HUES64 (cell line): ENCODE measurements around the gene MIER1.

ENCODE experiments used
- H3K27ac ChIP-seq: 2 replicates; pipeline ENCODE4 v1.7.0; 2013; ENCODE audit warnings: low read depth, low read length, inconsistent platforms
- H3K27me3 ChIP-seq: 2 replicates; pipeline ENCODE4 v1.6.1; 2013; ENCODE audit warnings: mild to moderate bottlenecking, low read length; ENCODE audit not compliant: insufficient read depth
- H3K36me3 ChIP-seq: 2 replicates; pipeline ENCODE4 v1.6.1; 2013; ENCODE audit warnings: mild to moderate bottlenecking, low read length; ENCODE audit not compliant: insufficient read depth
- H3K4me1 ChIP-seq: 2 replicates; pipeline ENCODE4 v1.6.1; 2013; ENCODE audit warnings: mild to moderate bottlenecking, low read length, moderate library complexity; ENCODE audit not compliant: insufficient read depth
- H3K4me3 ChIP-seq: 2 replicates; pipeline ENCODE4 v1.5.1; 2013; ENCODE audit warnings: mild to moderate bottlenecking, low read length, moderate library complexity
- H3K9ac ChIP-seq: 2 replicates; pipeline ENCODE4 v1.6.1; 2013; ENCODE audit warnings: mild to moderate bottlenecking, low read depth, low read length
- H3K9me3 ChIP-seq: 2 replicates; pipeline ENCODE4 v1.6.1; 2013; ENCODE audit warnings: low read depth, low read length; ENCODE audit not compliant: insufficient read depth
- WGBS: fragments of 150-250, 120-280 bp; methylation state at CpG from one replicate; pipeline ENCODE4 v1.1.7; 2013; ENCODE audit warnings: missing lambda C conversion rate; 5-methylcytosine and 5-hydroxymethylcytosine counted together

MIER1 gene

GRCh38 chr1:66937529-66938234 is 12.9 kb downstream of the MIER1 start:
- Histone ChIP-seq H3K27ac (no peak overlapping the region), H3K4me3 (no peak overlapping the region), H3K4me1 (peaks cover 25% of the 10 kb centered on the region), H3K27me3 (no peaks in the 10 kb centered on the region), H3K9ac (no peak overlapping the region), H3K9me3 (no peaks in the 10 kb centered on the region), H3K36me3 (peaks cover 20% of the 10 kb centered on the region; the same call in 1 of the 2 replicates)
- 0% methylated on average over 1 of the region's 1 CpG for WGBS

DNA sequence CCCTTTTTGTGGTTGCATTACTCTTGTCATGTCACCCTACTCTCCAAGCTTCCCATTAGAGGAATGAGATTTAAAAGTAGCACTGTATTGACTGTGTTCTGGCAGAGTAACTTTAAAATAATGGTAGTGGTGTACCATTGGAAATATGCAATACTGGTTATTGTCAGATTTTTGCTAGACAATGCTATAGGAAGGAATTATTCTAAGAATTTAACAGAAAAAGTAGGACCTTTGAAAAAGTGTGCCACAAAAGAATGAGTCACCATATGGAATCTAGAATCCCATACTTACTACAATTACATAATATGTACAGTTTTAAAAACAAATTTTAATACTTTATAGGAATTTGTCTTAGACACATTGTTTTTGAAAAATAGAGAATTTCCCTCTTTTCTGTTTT is 13.8 kb downstream of the MIER1 start:
- H3K4me1 ChIP-seq = peaks cover 17% of the 10 kb centered on the region; the same call in 1 of the 2 replicates

GRCh38 chr1:66940981-66941380 is 16.2 kb downstream of the MIER1 start:
- Histone ChIP-seq H3K4me3 (no peak overlapping the region), H3K27me3 (no peaks in the 10 kb centered on the region), H3K9ac (no peak overlapping the region), H3K4me1 (peaks cover 12% of the 10 kb centered on the region; the same call in 1 of the 2 replicates), H3K36me3 (peaks cover 32% of the 10 kb centered on the region), H3K9me3 (no peaks in the 10 kb centered on the region), H3K27ac (no peak overlapping the region)
- 89% methylated on average over 1 of the region's 1 CpG for WGBS

More for the DNA sequence above, 13.8 kb downstream of the MIER1 start:
- H3K27me3 ChIP-seq = no peaks in the 10 kb centered on the region
- no peak overlapping the region for H3K4me3 ChIP-seq
- H3K9ac ChIP-seq = no peak overlapping the region
- H3K9me3 ChIP-seq = no peaks in the 10 kb centered on the region
- peaks cover 24% of the 10 kb centered on the region; the same call in 1 of the 2 replicates for H3K36me3 ChIP-seq
- H3K27ac ChIP-seq = no peak overlapping the region

DNA sequence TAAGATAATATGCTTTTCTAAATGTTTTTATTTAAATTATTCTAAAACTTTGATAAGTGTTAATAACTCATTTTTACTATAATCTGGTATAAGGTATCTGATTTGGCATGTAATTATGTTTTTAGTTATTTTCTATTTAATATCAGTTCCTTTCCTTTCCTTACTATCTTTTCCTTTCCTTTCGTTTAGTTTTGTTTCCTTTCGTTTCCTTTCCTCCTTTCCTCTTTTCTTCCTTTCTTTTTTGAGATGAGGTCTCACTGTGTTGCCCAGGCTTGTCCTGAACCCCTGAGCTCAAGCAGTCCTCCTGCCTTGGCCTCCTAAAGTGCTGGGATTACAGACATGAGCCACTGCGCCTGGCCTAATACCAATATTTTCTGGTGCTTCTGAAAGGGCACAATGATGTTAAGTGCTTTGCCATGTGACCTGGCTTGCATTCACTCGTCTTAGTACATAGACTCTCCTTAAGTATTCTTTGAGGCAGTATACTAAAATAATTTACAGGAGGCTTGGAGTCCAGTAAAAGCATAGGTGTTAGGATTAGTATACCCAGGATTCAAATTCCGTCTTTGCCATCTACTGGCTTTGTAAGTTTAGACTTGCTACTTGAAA is 18.7 kb downstream of the MIER1 start:
- no peak overlapping the region for H3K9ac ChIP-seq
- 95% methylated on average over 5 of the region's 5 CpGs for WGBS
- peaks cover 12% of the 10 kb centered on the region; the same call in 1 of the 2 replicates for H3K4me1 ChIP-seq
- H3K27me3 ChIP-seq = no peaks in the 10 kb centered on the region
- no peak overlapping the region for H3K27ac ChIP-seq
- no peaks in the 10 kb centered on the region for H3K9me3 ChIP-seq
- no peak overlapping the region for H3K4me3 ChIP-seq
- H3K36me3 ChIP-seq = peaks cover 57% of the 10 kb centered on the region

GRCh38 chr1:66944330-66945274 is 19.8 kb downstream of the MIER1 start:
- H3K36me3 ChIP-seq = peaks cover 68% of the 10 kb centered on the region
- H3K27me3 ChIP-seq = no peaks in the 10 kb centered on the region
- no peak overlapping the region for H3K27ac ChIP-seq
- no peak overlapping the region for H3K9ac ChIP-seq
- H3K9me3 ChIP-seq = no peaks in the 10 kb centered on the region
- H3K4me3 ChIP-seq = no peak overlapping the region
- H3K4me1 ChIP-seq = peaks cover 12% of the 10 kb centered on the region; the same call in 1 of the 2 replicates
- WGBS = 95% methylated on average over 6 of the region's 7 CpGs

DNA sequence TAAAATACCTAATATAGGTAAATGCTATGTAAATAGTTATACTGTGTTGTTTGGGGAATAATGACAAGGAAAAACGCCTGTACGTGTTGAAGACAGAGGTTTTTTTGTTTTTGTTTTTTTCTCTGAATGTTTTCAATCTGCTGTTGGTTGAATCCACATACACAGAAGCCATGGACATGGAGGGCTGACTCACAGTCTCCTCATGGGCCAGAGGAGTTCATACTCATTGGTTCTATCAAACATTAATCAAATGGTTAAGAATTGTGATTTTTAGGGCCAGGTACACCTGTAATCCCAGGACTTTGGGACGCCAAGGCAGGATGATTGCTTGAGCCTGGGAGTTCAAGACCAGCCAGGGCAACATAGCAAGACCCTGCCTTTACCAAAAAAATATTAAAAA is 20.5 kb downstream of the MIER1 start:
- H3K27me3 ChIP-seq = no peaks in the 10 kb centered on the region
- peaks cover 12% of the 10 kb centered on the region; the same call in 1 of the 2 replicates for H3K4me1 ChIP-seq
- no peak overlapping the region for H3K4me3 ChIP-seq
- WGBS = 92% methylated on average over 3 of the region's 3 CpGs
- H3K9me3 ChIP-seq = no peaks in the 10 kb centered on the region
- peaks cover 71% of the 10 kb centered on the region for H3K36me3 ChIP-seq
- no peak overlapping the region for H3K9ac ChIP-seq
- H3K27ac ChIP-seq = no peak overlapping the region

DNA sequence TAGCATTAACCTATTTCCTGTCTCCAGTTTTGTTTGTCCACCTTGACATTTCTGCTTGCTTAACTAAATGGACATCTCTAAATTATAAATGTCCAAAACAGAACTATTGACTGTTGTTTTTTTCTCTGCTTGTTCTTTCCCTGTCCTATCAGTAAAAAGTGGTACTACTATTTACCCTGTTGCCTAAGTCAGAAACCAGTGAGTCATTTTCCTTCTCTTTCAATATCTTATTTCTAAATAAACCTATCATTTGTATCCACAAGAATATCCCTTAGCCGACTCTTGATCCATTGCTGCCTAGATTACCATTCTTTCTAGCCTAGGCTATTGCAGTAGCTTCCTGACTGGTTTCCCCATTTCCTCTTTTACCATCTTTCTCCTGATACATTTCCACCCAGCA is 22.5 kb downstream of the MIER1 start:
- peaks cover 74% of the 10 kb centered on the region for H3K36me3 ChIP-seq
- no peaks in the 10 kb centered on the region for H3K9me3 ChIP-seq
- 96% methylated on average over 1 of the region's 1 CpG for WGBS
- H3K9ac ChIP-seq = no peak overlapping the region
- H3K4me1 ChIP-seq = peaks cover 2% of the 10 kb centered on the region; the same call in 1 of the 2 replicates
- H3K27ac ChIP-seq = no peak overlapping the region
- no peaks in the 10 kb centered on the region for H3K27me3 ChIP-seq
- no peak overlapping the region for H3K4me3 ChIP-seq

DNA sequence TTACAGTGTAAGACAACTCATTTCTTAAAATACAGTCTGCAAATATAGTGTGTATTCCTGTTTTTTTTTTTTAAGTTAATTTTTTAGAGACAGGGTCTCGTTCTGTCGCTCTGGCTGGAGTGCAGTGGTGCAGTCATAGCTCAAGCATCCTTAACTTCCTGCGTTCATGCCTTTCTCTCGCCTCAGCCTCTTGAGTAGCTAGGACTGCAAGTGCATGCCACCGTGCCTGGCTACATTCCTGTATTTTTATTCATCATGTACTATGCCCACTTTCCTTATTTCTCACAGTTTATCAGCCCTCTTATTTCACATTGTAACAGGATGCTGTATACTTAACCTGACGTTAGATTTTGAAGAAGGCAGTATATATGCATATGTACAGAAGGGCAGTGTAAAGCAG is 26.7 kb downstream of the MIER1 start:
- no peaks in the 10 kb centered on the region for H3K27me3 ChIP-seq
- no peak overlapping the region for H3K9ac ChIP-seq
- no peak overlapping the region for H3K27ac ChIP-seq
- no peaks in the 10 kb centered on the region for H3K9me3 ChIP-seq
- WGBS = 95% methylated on average over 6 of the region's 6 CpGs
- no peak overlapping the region for H3K4me3 ChIP-seq
- peaks cover 89% of the 10 kb centered on the region for H3K36me3 ChIP-seq
- H3K4me1 ChIP-seq = no peaks in the 10 kb centered on the region

DNA sequence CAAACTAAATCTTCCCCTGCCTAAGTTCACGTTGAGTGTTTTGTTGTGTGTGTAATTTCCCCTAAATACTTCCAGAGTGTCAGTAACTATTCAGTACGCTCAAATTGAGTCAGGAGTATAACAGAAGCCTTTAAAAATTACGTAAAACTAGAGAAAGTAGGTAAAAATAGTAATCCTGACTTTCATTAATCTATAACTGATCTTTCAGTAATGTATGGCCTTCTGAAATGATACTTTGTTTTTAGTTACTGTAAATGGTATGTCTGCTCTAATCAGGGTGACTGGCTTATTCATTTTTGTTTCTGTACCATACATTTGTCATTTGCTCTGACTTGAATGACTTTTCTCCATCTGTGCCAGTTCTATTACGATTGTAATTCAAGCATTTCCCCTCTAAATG is 29.4 kb downstream of the MIER1 start:
- WGBS = 100% methylated on average over 1 of the region's 4 CpGs
- peaks cover 89% of the 10 kb centered on the region for H3K36me3 ChIP-seq
- H3K9me3 ChIP-seq = no peaks in the 10 kb centered on the region
- H3K27me3 ChIP-seq = no peaks in the 10 kb centered on the region
- no peak overlapping the region for H3K9ac ChIP-seq
- H3K27ac ChIP-seq = no peak overlapping the region
- no peaks in the 10 kb centered on the region for H3K4me1 ChIP-seq
- H3K4me3 ChIP-seq = no peak overlapping the region

DNA sequence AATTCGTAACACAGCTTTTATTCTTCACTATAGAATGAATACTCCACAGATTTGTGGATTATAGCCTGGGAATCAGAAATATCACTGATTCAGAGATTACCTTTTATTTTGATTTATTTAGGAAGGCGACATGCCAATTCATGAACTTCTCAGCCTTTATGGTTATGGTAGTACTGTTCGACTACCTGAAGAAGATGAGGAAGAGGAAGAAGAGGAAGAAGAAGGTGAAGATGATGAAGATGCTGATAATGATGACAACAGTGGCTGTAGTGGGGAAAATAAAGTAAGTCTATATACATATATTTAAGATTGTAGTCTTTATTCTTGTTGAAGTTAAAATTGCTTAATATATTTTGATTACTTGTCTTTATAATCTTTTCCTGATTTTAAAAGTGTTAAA is 33.1 kb downstream of the MIER1 start:
- 94% methylated on average over 2 of the region's 3 CpGs for WGBS
- Histone ChIP-seq H3K27me3 (no peaks in the 10 kb centered on the region), H3K4me1 (no peaks in the 10 kb centered on the region), H3K4me3 (no peak overlapping the region), H3K36me3 (peaks cover 95% of the 10 kb centered on the region), H3K9me3 (no peaks in the 10 kb centered on the region), H3K27ac (no peak overlapping the region), H3K9ac (no peak overlapping the region)
